HepG2 (cell line): ENCODE measurements around the gene LIPT1. TPM values are rescaled to one million over a fixed set of nuclear protein-coding genes. Genes with fewer than 3 reads are reported as not detected.

Experiments
- ATF1 ChIP-seq: IDR thresholded peaks from 2 replicates; pipeline ENCODE4 v1.6.1; 2016; ENCODE audit warnings: mild to moderate bottlenecking, control low read depth
- BCL3 ChIP-seq: sonication (generic); formaldehyde crosslinking; IDR thresholded peaks from 2 replicates; pipeline ENCODE4 v1.5.1; 2020; ENCODE audit warnings: mild to moderate bottlenecking, missing genetic modification reagents, moderate library complexity
- CENPT ChIP-seq: sonication (generic); formaldehyde crosslinking; IDR thresholded peaks from 2 replicates; pipeline ENCODE4 v1.8.0; 2022; ENCODE audit warnings: low read depth, mild to moderate bottlenecking, moderate library complexity, missing genetic modification reagents
- CREB3 ChIP-seq: sonication (generic); formaldehyde crosslinking; IDR thresholded peaks from 2 replicates; pipeline ENCODE4 v1.5.0; 2020; ENCODE audit warnings: missing genetic modification reagents
- CREBL2 ChIP-seq: sonication (generic); formaldehyde crosslinking; IDR thresholded peaks from 2 replicates; pipeline ENCODE4 v1.8.1; 2023; ENCODE audit warnings: missing genetic modification reagents, mild to moderate bottlenecking, borderline replicate concordance
- EP300 ChIP-seq, 3 experiments: sonication (generic) in 1 of 3; formaldehyde crosslinking in 1 of 3; IDR thresholded peaks; 2 replicates each; pipeline versions ENCODE4 v1.5.1 to v1.6.1; 2011 to 2020; ENCODE audit warnings: low read depth in 2 of 3, low read length in 2 of 3, borderline replicate concordance in 1 of 3, improper control_type of control experiment in 1 of 3, mild to moderate bottlenecking in 1 of 3, missing genetic modification reagents in 1 of 3, moderate library complexity in 1 of 3
- GMEB1 ChIP-seq: sonication (generic); formaldehyde crosslinking; IDR thresholded peaks from 2 replicates; pipeline ENCODE4 v1.5.1; 2020; ENCODE audit warnings: missing genetic modification reagents, mild to moderate bottlenecking, borderline replicate concordance
- HNRNPH1 ChIP-seq: fragments of 200-400 bp; formaldehyde crosslinking; optimal IDR thresholded peaks from 2 replicates; pipeline ENCODE3; 2017; ENCODE audit warnings: mild to moderate bottlenecking, low read depth, low read length
- YEATS2 ChIP-seq: sonication (generic); formaldehyde crosslinking; IDR thresholded peaks from 2 replicates; pipeline ENCODE4 v1.4.0; 2020; ENCODE audit warnings: missing genetic modification reagents, borderline replicate concordance
- ZC3H13 ChIP-seq: sonication (generic); formaldehyde crosslinking; IDR thresholded peaks from 2 replicates; pipeline ENCODE4 v1.8.1; 2023; ENCODE audit warnings: mild to moderate bottlenecking, missing genetic modification reagents, moderate library complexity
- ZFP36 ChIP-seq: fragments of 150-350 bp; IDR thresholded peaks from 2 replicates; pipeline ENCODE4 v1.6.1; 2018; ENCODE audit warnings: borderline replicate concordance, low read length, low read depth; ENCODE audit not compliant: partially characterized antibody
- ZIK1 ChIP-seq: sonication (generic); formaldehyde crosslinking; IDR thresholded peaks from 2 replicates; pipeline ENCODE4 v1.5.0; 2020; ENCODE audit warnings: mild to moderate bottlenecking, low read depth, missing genetic modification reagents, borderline replicate concordance
- ZNF274 ChIP-seq: sonication (generic); formaldehyde crosslinking; IDR thresholded peaks from 2 replicates; pipeline ENCODE4 v1.5.1; 2020; ENCODE audit warnings: mild to moderate bottlenecking, missing genetic modification reagents
- ZNF367 ChIP-seq: sonication (generic); formaldehyde crosslinking; IDR thresholded peaks from 2 replicates; pipeline ENCODE4 v1.4.0; 2020; ENCODE audit warnings: missing genetic modification reagents, borderline replicate concordance
- ZNF784 ChIP-seq: sonication (generic); formaldehyde crosslinking; IDR thresholded peaks from 2 replicates; pipeline ENCODE4 v1.5.1; 2020; ENCODE audit warnings: missing genetic modification reagents, mild to moderate bottlenecking, borderline replicate concordance
- ZSCAN12 ChIP-seq: sonication (generic); formaldehyde crosslinking; IDR thresholded peaks from 2 replicates; pipeline ENCODE4 v1.9.0; 2021; ENCODE audit warnings: mild to moderate bottlenecking, missing genetic modification reagents
- polyA plus RNA-seq, 8 experiments: library from polyadenylated mRNA; depleted of rRNA in 3 of 8; stranded (reverse) in 7 of 8; unstranded in 1 of 8; fragments of >200 nt; fragmentation: Illumina TruSeq in 4 of 8; extraction: Trizol in 4 of 8; gene quantifications; 2 replicates each; pipeline versions ENCODE4 v1.2.1 to v1.2.3, GENCODE V29; 2011 to 2016; ENCODE audit warnings: low read depth in 4 of 8, missing spikeins in 1 of 8, mixed read lengths in 1 of 8; ENCODE audit not compliant: insufficient read depth in 1 of 8
- total RNA-seq, 5 experiments: library from RNA; depleted of rRNA; stranded (reverse); fragments of >200 nt; fragmentation: Illumina TruSeq; extraction: Trizol; gene quantifications; 2 replicates each; pipeline ENCODE4 v1.2.3, GENCODE V29; 2016; ENCODE audit warnings: low read depth in 1 of 5
- TF ChIP-seq, protein P1 (sequence below): sonication (generic); formaldehyde crosslinking; conservative IDR thresholded peaks from 2 replicates; pipeline ENCODE4 v1.8.1; 2023; ENCODE audit warnings: missing genetic modification reagents
- TF ChIP-seq, protein P2 (sequence below): IDR thresholded peaks from 2 replicates; pipeline ENCODE4 v1.6.1; 2016

Gene LIPT1
- total and polyA plus RNA-seq, 2 of the 13 experiments (the other 11 are each of a cell fraction or from before 2014, with no cell fraction given), result 8.0 to 9.6 TPM

DNA sequence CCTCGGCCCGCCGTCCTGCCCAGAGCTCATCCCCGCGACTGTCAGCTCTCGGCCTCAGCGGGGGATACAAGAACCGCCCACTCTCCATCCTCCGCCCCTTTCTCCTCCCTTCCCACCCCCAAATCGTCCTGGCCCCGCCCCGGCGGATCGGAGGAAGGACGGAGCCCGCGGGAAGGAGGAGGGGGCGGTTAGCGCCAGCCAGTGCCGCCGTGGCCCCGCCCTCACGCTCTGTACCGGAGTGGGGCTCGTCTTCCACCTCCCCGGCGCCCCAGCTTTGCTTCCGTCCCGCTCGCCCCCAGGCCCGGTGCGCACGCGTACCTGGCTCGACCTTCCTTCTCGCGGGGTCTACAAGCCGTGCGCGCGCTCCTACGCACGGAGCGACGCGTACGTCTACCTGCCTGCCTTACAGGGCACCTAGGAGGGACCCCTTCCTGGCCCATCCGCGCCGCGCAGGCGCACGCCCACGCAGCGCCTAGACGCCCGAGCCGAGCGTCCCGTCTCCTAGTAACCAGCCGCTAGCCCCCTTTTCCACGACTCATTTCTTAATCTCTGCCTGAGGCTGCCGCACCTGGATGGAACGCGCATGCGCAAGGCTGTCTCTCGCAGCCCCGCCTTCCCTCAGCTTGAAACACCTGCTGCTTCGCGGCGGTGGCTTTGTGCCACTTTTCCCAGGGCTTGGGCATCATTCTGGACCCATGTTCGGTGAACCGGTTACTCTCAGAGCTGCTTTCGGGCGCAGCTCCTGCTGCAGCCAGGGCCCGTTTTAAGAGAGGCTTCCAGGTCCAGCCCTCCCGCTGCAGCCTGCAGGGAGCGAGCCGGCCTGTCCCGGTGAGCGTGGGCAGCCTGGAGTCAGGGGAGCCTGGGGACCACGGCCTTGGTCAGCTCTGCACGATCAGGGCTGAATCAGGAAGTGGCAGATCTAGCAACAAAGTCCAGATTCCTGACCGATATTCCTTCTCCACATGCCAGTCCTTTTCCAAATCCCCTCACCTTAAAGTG lies 13.4 kb upstream of the LIPT1 start, which contains the start of gene C2orf15 (continued):
- TF ChIP-seq YEATS2 (CRISPR knock-in tag), result peak; percentile 91
- no peak for TF ChIP-seq HNRNPH1
- TF ChIP-seq CREB3, result peak; percentile 73; the same call in 1 of the 2 replicates
- TF ChIP-seq GMEB1, result peak; percentile 99
- peak; percentile 24; the same call in 1 of the 2 replicates for TF ChIP-seq ZNF367 (CRISPR knock-in tag)
- no peak for TF ChIP-seq CENPT
- no peak for TF ChIP-seq ATF1
- 0 out of 4 replicates have a peak, but pooled peaks of 1 of the 2 experiments have one; percentile 1 for TF ChIP-seq EP300 (IDR thresholded peaks at IDR 0.05; ENCODE audit: low read depth in 2 of 2, low read length in 2 of 2)
- TF ChIP-seq EP300 (CRISPR knock-in tag; IDR thresholded peaks at IDR 0.05; ENCODE audit: borderline replicate concordance), result no peak
- TF ChIP-seq ZNF274 (CRISPR knock-in tag), result peak; percentile 43; the same call in 1 of the 2 replicates
- TF ChIP-seq, protein P1, sequence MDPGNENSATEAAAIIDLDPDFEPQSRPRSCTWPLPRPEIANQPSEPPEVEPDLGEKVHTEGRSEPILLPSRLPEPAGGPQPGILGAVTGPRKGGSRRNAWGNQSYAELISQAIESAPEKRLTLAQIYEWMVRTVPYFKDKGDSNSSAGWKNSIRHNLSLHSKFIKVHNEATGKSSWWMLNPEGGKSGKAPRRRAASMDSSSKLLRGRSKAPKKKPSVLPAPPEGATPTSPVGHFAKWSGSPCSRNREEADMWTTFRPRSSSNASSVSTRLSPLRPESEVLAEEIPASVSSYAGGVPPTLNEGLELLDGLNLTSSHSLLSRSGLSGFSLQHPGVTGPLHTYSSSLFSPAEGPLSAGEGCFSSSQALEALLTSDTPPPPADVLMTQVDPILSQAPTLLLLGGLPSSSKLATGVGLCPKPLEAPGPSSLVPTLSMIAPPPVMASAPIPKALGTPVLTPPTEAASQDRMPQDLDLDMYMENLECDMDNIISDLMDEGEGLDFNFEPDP, result no peak
- no peak for TF ChIP-seq ZFP36
- TF ChIP-seq BCL3 (CRISPR knock-in tag), result peak; percentile 75
- TF ChIP-seq ZC3H13, result peak; percentile 95
- TF ChIP-seq, protein P2, sequence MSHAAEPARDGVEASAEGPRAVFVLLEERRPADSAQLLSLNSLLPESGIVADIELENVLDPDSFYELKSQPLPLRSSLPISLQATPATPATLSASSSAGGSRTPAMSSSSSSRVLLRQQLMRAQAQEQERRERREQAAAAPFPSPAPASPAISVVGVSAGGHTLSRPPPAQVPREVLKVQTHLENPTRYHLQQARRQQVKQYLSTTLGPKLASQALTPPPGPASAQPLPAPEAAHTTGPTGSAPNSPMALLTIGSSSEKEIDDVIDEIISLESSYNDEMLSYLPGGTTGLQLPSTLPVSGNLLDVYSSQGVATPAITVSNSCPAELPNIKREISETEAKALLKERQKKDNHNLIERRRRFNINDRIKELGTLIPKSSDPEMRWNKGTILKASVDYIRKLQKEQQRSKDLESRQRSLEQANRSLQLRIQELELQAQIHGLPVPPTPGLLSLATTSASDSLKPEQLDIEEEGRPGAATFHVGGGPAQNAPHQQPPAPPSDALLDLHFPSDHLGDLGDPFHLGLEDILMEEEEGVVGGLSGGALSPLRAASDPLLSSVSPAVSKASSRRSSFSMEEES (CRISPR knock-in tag), result no peak
- TF ChIP-seq ZNF784, result peak; percentile 76
- TF ChIP-seq ZSCAN12 (CRISPR knock-in tag), result no peak
- TF ChIP-seq CREBL2 (CRISPR knock-in tag), result peak; percentile 93; the same call in 1 of the 2 replicates
- peak; percentile 88 for TF ChIP-seq ZIK1
